HG03108 (cell line): ENCODE results near the gene CAMK2D.

Source experiments
- ATAC-seq: cut with Tn5 transposase; IDR thresholded peaks from one replicate; pipeline ENCODE4 v1.9.1; 2021; ENCODE audit warnings: moderate library complexity; ENCODE audit not compliant: unreplicated experiment

CAMK2D gene

GRCh38 chr4:113450295-113451080 lies 311.1 kb downstream of the CAMK2D start:
- ATAC-seq: no peak

- ATAC-seq: no peak
These were observed 312.0 kb downstream of the CAMK2D start for GRCh38 chr4:113449410-113449974.

- peak; percentile 74 for ATAC-seq
These were observed 313.8 kb downstream of the CAMK2D start for GRCh38 chr4:113447769-113448168.

DNA sequence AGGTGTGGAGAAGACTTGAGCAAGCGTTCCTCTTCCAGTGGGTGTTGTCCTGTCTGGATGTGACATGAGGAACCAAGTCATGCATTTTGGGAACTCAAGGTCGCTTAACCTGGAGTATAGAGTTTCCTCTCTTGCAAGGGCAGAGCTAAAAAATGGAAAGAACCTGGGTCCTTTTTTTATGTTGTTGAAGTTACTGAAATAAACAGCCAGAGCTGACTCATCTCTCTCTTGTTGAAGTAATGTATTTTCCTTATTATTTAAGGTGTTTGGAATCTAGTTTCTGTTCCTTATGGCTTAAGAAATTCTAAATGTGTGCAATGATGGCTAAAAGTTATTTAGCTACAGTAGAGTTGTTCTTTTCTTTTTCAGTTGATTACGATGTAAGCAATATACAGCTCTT lies 314.5 kb downstream of the CAMK2D start:
- no peak for ATAC-seq

DNA sequence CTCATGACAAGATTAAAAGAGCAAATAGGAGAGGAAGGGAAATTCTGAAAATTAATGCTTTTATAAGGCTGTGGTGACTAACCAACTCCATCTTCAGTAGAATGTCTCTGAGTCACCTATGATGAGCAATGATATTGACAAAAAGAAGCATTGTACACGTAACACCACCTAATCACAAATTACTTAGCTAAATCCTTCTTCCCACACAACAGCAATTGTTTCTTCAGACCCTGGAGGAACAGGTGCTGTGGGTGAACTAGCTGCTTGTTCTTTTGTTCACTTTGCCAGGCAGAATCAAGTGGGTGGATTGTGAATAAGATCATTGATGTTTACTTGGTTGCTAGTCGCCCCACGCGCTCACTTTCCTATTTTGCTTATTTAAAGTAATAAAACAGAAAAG lies 315.5 kb downstream of the CAMK2D start:
- ATAC-seq: no peak

GRCh38 chr4:113445286-113445685 lies 316.3 kb downstream of the CAMK2D start:
- no peak for ATAC-seq

DNA sequence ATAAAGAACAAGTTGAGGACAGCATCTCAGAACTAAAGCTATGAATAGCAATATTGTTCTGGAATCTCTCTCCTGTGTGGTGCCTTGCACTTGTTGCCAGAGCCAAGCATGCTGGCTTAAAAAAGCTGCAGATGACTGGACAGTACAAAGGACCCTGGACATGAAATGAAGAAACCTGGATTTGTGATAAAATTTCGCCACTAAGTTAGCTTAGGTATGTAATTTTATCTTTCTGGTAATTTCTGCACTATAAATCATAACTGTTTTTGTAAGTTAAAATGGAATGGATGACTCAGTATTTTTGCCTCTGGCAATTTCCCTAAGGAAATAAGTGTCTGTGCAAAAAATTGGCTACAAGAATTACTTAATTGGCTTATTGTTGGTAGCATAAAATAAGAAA lies 317.2 kb downstream of the CAMK2D start:
- no peak for ATAC-seq

DNA sequence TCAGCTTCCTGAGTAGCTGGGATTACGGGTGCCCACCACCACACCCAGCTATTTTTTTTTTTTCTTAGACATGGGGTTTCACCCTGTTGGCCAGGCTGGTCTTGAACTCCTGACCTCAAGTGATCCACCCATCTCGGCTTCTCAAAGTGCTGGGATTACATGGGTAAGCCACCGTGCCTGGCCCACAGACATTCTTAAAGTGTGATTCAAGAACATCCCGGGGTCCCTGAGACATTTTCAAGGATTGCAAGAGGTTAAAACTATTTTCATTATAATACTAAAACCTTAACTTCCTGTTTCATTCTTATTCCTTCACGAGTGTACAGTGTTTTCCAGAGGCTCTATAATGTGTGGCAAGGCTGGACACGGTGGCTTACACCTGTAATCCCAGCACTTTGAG lies 318.7 kb downstream of the CAMK2D start:
- no peak for ATAC-seq

- ATAC-seq: no peak
These were observed 321.2 kb downstream of the CAMK2D start for GRCh38 chr4:113440371-113440770.

- no peak for ATAC-seq
These were observed 322.9 kb downstream of the CAMK2D start for GRCh38 chr4:113438596-113438995.

- no peak for ATAC-seq
These were observed 324.4 kb downstream of the CAMK2D start for GRCh38 chr4:113437129-113437528.

- ATAC-seq: no peak
These were observed 325.2 kb downstream of the CAMK2D start for GRCh38 chr4:113436360-113436759.

GRCh38 chr4:113435893-113436292 lies 325.6 kb downstream of the CAMK2D start:
- no peak for ATAC-seq

GRCh38 chr4:113434247-113434587 lies 327.3 kb downstream of the CAMK2D start:
- ATAC-seq: no peak

DNA sequence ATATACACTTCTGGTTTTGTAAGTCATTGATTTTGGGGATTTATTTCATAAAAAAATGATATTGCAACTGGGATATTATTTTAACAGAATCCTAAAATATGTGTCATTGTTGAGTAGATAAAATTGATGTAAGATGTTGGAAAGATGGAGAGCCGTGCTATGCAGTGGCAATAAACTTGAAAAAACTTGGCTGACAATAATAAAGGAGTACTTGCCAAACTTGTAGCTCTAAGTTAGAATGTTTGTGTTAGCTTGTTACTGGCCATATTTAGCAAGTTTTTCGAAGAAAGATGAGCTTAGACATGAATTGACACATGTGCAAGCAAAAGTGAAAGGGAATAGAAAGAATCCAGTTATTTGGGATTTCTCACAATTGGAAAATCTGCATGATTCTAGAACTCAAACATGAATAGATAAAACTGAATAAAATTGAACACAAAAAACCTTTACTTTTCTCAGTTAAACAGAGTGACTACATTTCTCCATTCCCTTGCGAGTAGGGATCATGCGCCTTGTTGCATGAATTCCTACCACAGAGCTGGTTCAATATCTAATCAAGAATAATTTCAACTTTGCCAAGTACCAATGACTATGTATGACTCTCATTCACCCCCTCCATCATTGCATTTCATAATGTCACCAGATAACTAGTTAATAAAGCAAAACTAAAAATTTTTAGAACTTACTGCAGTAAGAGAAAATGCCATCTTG lies 327.8 kb downstream of the CAMK2D start:
- ATAC-seq: no peak

DNA sequence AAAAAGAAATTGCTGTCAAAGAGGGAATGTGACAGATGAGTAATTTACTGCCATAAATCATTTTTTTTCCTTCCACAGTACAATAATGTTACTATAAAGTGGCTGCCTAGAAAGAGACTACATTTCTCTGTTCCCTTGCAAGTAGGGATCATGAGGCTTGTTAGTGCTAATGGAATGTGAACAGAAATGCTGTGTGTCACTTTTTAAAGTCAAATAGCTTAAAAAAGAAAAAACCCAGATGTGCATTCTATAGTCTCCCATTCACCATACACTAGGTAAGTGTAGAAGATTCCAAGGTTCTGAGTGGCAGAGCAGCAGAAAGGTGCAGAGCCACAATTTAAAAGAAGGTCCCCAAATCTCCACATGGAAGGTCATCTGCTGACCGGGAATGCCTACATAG lies 328.4 kb downstream of the CAMK2D start:
- no peak for ATAC-seq

GRCh38 chr4:113423631-113424030 lies 337.9 kb downstream of the CAMK2D start:
- ATAC-seq: no peak

DNA sequence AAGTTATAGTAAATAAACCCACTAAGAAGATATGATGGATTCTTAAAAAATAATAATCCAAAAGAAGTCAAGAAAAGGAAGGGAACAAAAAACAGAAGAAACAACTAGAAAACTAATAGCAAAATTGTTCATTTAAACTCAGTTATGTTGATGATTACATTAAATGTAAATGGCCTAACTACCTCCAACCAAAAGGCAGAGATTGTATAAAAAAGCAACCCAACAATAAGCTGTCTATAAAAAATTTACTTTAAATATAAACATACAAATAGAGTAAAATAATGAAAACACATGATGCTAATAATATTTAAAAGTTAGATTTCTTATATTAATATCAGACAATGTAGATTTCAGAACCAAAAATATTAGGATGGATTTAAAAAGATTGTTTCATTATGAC lies 340.6 kb downstream of the CAMK2D start:
- ATAC-seq: no peak

GRCh38 chr4:113419631-113420030 lies 341.9 kb downstream of the CAMK2D start:
- ATAC-seq: no peak

DNA sequence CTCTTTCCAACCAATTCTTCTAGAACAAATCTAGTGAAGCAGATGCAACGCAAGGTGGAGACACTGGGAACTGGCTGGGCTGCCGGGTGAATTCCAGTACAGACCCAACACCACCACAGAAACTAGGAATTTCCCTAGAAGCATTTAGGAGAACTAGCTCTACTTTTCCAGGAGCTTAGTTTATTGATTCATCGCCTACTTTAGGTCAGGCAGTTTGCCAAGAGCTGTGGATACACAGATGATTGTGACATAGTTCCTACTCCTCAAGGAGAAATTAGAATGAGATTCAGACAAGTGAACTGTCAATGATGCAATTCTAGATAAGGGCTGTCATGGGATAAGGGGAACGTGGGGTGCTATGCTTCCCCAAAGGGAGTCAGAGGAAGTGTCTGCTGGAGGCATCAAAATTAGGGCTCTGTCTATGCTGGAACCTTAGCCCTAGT lies 350.0 kb downstream of the CAMK2D start:
- ATAC-seq: no peak

DNA sequence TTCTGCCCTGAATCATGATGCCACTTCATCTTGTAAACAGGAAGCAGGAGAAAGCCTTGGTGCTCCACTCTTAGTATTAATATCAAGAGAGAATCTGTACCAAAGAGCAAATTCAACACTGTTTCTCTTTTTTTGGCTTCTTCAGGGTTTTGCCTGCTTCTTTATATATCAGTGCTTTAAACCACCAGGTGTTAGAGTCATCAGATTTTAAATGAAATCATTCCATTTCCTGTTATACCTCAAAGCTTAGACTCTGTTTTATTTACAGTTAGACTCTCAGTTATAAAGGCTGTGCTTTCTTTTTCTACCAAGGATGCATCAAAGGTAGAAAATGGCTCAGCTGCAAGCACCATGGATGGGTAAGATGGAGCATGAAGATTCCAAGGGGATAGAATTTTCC lies 350.9 kb downstream of the CAMK2D start:
- ATAC-seq: no peak

DNA sequence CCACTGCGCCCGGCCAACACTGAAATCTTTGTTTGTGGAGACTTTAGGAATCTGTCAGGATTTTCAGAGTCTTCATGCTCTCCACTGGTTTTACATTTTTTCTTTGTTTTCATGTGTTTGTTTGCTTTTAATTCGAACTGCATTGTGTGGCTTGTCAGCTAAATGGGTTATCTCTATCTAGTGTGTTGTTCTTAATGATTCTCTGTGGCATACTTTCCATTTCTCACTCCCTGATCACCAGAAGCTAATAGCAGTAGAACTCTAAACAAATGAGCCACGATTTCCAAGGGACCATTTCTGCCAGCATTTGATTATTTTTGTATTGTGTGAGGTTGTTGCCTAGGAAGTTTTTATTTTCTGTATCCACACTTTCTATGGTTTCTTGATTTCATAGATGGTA lies 352.4 kb downstream of the CAMK2D start:
- ATAC-seq: no peak
